Measurements from ENCODE around the gene ZDHHC7.
A peak's percentile ranks its signal among the peaks of the same experiment; 100 is the strongest.

The ZDHHC7 gene

DNA sequence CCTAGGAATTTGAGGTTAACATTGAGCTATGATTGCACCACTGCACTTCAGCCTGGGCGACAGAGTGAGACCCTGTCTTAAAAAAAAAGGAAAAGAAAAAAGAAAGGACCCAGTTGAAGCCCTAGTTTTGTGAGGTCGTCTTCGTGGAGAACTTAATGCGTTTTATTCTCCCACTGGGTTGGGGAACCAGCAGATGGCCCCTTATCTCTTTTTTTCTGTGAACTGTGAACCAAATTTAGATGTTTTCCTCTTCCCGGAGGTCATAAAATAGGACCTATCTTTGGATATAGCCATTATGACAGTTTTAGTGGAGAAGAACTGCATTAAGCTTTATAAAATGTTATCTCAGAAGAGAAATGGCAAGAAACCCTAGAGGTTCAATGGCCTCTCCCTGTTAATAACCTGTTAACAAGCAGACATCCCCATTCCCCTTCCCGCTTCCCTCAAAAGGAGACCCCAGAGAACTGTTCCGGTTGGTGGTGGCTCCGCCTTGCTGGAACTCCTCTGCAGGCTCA, 39.8 kb upstream of the ZDHHC7 start:
- H3K27me3 ChIP-seq (ENCODE audit: control insufficient read depth in 1 of 2, insufficient read depth in 2 of 2, low read length in 2 of 2), result no peaks in the 10 kb centered on the region
- H3K4me1 ChIP-seq (ENCODE audit: control insufficient read depth, insufficient read depth, low read length), result peaks cover 5% of the 10 kb centered on the region
- no peak overlapping the region for H3K4me3 ChIP-seq (ENCODE audit: low read length in 2 of 2)
- H3K9ac ChIP-seq (ENCODE audit: low read length in 2 of 2), result no peak overlapping the region
- no peaks in the 10 kb centered on the region for H3K9me3 ChIP-seq (ENCODE audit: control insufficient read depth in 2 of 2, low read length in 2 of 2)
- H3K27ac ChIP-seq (ENCODE audit: low read length), result no peak overlapping the region
- H3K36me3 ChIP-seq (ENCODE audit: control insufficient read depth in 2 of 2, insufficient read depth in 2 of 2, low read length in 2 of 2), result no peaks in the 10 kb centered on the region

- no peaks in the 10 kb centered on the region for H3K9me3 ChIP-seq (ENCODE audit: control insufficient read depth in 2 of 2, low read length in 2 of 2)
- H3K9ac ChIP-seq (ENCODE audit: low read length in 2 of 2), result no peak overlapping the region
- H3K27ac ChIP-seq (ENCODE audit: low read length), result no peak overlapping the region
- no peaks in the 10 kb centered on the region for H3K4me1 ChIP-seq (ENCODE audit: control insufficient read depth, insufficient read depth, low read length)
- no peak overlapping the region for H3K4me3 ChIP-seq (ENCODE audit: low read length in 2 of 2)
- no peaks in the 10 kb centered on the region for H3K36me3 ChIP-seq (ENCODE audit: control insufficient read depth in 2 of 2, insufficient read depth in 2 of 2, low read length in 2 of 2)
- H3K27me3 ChIP-seq (ENCODE audit: control insufficient read depth in 1 of 2, insufficient read depth in 2 of 2, low read length in 2 of 2), result no peaks in the 10 kb centered on the region
These were observed 38.5 kb upstream of the ZDHHC7 start for GRCh38 chr16:85049706-85050305.

DNA sequence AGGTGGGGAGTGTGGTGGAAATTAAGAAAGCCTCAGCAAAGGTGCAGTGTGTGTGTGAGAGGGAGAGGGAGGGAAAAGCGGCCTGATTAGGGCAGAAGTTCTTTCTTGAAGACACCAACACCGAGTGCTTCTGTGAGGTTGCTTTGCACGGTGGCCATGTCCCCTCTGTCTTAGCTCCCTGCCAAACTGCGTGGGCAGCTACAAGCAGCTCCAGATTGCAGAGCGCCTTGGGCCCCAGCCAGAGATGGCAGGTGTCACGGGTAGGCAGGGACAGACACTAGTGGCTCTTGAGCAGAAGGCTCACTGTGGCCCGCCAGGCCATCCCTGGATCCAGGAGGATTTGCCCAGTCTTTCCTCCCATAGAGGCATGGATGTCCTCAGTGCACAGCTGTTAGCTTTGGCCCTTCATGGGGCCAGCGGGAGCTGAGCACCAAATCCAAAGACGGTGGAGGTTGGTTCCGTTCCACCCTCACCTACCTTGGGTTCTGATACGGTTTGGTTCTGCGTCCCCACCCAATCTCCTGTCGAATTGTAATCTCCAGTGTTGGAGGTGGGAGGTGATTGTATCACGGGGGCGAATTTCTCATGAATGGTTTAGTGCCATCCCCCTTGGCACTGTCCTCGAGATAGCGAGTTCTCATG, 37.7 kb upstream of the ZDHHC7 start:
- Histone ChIP-seq H3K9me3 (ENCODE audit: control insufficient read depth in 2 of 2, low read length in 2 of 2) (no peaks in the 10 kb centered on the region), H3K36me3 (ENCODE audit: control insufficient read depth in 2 of 2, insufficient read depth in 2 of 2, low read length in 2 of 2) (no peaks in the 10 kb centered on the region), H3K4me1 (ENCODE audit: control insufficient read depth, insufficient read depth, low read length) (no peaks in the 10 kb centered on the region), H3K27me3 (ENCODE audit: control insufficient read depth in 1 of 2, insufficient read depth in 2 of 2, low read length in 2 of 2) (no peaks in the 10 kb centered on the region), H3K27ac (ENCODE audit: low read length) (no peak overlapping the region), H3K4me3 (ENCODE audit: low read length in 2 of 2) (no peak overlapping the region), H3K9ac (ENCODE audit: low read length in 2 of 2) (no peak overlapping the region)

DNA sequence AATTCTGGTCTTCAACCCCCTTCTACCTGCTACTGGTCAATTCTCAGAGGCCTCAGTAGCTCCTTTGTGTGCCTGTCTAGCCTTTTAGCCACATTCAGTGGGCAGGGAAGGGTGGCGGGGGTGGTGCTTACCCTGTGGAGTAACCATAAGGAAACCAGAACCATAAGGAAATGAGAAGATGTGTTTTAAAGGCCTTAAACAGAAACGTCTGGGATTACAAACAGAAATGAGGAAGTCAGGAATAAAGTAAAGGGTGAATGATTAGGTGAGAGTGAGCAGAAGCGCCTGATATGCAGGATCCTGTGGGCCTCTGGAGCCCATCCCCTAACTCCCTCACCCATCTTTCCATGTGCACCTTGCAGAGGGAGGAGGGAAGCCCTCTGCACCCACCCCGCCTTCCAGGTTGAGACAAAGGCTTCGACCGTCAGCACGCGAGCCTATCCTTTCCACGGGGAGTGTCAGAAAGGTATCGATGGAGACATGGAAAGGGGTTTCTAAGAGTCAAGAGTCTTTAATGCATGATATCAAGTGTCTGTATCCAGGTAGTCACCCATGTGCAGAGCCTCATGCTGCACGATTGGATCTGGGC, 36.6 kb upstream of the ZDHHC7 start:
- no peaks in the 10 kb centered on the region for H3K27me3 ChIP-seq (ENCODE audit: control insufficient read depth in 1 of 2, insufficient read depth in 2 of 2, low read length in 2 of 2)
- H3K9ac ChIP-seq (ENCODE audit: low read length in 2 of 2), result no peak overlapping the region

DNA sequence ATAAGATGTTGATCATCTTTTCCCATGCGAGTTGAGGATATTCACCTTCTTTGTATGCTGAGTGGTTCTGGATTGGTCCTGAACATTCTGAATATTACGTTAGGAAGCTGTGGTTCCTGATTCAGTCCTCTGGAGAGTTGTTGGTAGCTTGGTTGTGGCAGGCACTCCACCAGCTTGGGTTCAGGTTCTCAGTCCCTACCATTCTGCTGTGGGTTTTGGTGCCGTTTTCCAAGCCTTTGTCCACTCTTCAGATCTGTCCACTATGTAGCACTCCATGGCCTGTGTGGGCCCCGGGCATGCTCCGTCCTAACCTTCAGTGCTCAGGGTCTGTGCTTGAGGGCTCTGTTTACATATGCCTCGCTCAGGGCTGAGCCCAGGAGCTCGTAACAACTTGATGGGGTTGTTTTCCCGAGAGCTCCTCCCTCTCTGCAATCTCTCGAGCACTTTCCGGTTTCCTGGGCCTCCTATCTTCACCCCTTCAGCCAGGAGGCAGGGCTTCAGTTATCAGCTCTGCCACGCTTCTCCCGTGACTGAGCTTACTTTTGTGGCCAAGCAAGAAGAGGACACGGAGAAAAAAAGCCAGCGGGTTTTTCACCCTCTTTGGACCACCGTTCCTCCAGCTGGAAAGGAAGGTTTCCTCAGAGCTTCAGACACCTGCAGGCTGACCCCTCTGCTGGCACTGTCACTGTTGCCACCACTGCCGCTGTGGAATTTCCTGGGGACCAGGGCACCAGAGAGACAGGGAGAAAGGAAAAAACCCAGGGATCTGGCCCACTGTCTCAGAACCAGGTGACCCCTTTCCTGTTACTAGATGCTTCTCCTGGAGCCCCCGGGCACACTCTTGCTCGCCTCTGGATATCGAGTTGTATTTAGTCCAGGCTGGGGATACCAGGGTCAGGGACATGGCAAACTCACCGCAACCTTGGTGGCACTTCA, 35.9 kb upstream of the ZDHHC7 start:
- Histone ChIP-seq H3K9ac (ENCODE audit: low read length in 2 of 2) (no peak overlapping the region), H3K9me3 (ENCODE audit: control insufficient read depth in 2 of 2, low read length in 2 of 2) (no peaks in the 10 kb centered on the region), H3K4me3 (ENCODE audit: low read length in 2 of 2) (no peak overlapping the region), H3K4me1 (ENCODE audit: control insufficient read depth, insufficient read depth, low read length) (peaks cover 4% of the 10 kb centered on the region), H3K36me3 (ENCODE audit: control insufficient read depth in 2 of 2, insufficient read depth in 2 of 2, low read length in 2 of 2) (no peaks in the 10 kb centered on the region), H3K27ac (ENCODE audit: low read length) (no peak overlapping the region), H3K27me3 (ENCODE audit: control insufficient read depth in 1 of 2, insufficient read depth in 2 of 2, low read length in 2 of 2) (no peaks in the 10 kb centered on the region)

More for the DNA sequence above, 36.6 kb upstream of the ZDHHC7 start:
- no peaks in the 10 kb centered on the region for H3K4me1 ChIP-seq (ENCODE audit: control insufficient read depth, insufficient read depth, low read length)
- no peak overlapping the region for H3K4me3 ChIP-seq (ENCODE audit: low read length in 2 of 2)
- H3K9me3 ChIP-seq (ENCODE audit: control insufficient read depth in 2 of 2, low read length in 2 of 2), result no peaks in the 10 kb centered on the region
- H3K36me3 ChIP-seq (ENCODE audit: control insufficient read depth in 2 of 2, insufficient read depth in 2 of 2, low read length in 2 of 2), result no peaks in the 10 kb centered on the region
- no peak overlapping the region for H3K27ac ChIP-seq (ENCODE audit: low read length)

DNA sequence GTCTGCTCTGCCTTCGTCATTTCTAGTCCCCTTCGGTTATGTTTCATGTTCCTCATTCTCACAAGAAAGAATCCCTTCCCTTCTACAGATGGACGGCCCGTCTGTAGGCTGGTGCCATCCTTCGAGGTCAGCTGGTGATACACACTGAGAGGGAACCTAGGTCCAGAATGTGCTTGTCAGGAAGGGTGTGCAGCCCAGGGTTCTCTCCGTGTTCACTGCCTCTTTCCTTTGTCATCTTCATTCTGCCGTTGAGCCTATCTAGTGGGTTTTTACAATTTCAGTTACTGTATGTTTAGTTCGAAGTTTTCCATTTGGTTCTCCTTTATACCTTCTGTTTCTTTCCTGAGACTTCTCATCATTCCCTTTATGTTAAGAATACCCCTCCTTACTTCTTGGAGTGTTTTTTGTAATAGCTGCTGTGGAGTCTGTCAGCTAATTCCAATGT, 35.2 kb upstream of the ZDHHC7 start:
- H3K9ac ChIP-seq (ENCODE audit: low read length in 2 of 2), result no peak overlapping the region
- H3K27ac ChIP-seq (ENCODE audit: low read length), result no peak overlapping the region
- no peaks in the 10 kb centered on the region for H3K27me3 ChIP-seq (ENCODE audit: control insufficient read depth in 1 of 2, insufficient read depth in 2 of 2, low read length in 2 of 2)
- H3K9me3 ChIP-seq (ENCODE audit: control insufficient read depth in 2 of 2, low read length in 2 of 2), result no peaks in the 10 kb centered on the region
- peaks cover 10% of the 10 kb centered on the region for H3K4me1 ChIP-seq (ENCODE audit: control insufficient read depth, insufficient read depth, low read length)
- no peaks in the 10 kb centered on the region for H3K36me3 ChIP-seq (ENCODE audit: control insufficient read depth in 2 of 2, insufficient read depth in 2 of 2, low read length in 2 of 2)
- no peak overlapping the region for H3K4me3 ChIP-seq (ENCODE audit: low read length in 2 of 2)

- Histone ChIP-seq H3K4me1 (ENCODE audit: control insufficient read depth, insufficient read depth, low read length) (peaks cover 16% of the 10 kb centered on the region), H3K27ac (ENCODE audit: low read length) (no peak overlapping the region), H3K4me3 (ENCODE audit: low read length in 2 of 2) (no peak overlapping the region), H3K9ac (ENCODE audit: low read length in 2 of 2) (no peak overlapping the region), H3K36me3 (ENCODE audit: control insufficient read depth in 2 of 2, insufficient read depth in 2 of 2, low read length in 2 of 2) (no peaks in the 10 kb centered on the region), H3K27me3 (ENCODE audit: control insufficient read depth in 1 of 2, insufficient read depth in 2 of 2, low read length in 2 of 2) (no peaks in the 10 kb centered on the region), H3K9me3 (ENCODE audit: control insufficient read depth in 2 of 2, low read length in 2 of 2) (no peaks in the 10 kb centered on the region)
These were observed 34.5 kb upstream of the ZDHHC7 start for GRCh38 chr16:85045641-85046471.

DNA sequence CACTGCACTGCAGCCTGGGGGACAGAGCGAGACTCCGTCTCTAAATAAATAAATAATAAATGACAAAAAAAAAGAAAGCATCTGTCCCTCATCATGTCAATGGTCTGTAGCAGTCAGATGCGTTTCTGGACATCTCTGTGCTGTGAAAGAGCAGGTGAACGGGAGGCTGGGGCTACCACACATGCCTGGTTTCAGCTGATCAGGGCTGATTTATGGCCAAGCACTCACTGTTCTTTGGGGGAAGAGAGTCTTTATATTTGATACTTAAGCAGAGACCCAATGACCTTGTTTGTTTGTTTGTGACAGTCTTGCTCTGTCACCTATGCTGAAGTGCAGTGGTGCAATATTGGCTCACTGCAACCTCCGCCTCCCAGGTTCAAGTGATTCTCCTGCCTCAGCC, 33.7 kb upstream of the ZDHHC7 start:
- Histone ChIP-seq H3K27me3 (ENCODE audit: control insufficient read depth in 1 of 2, insufficient read depth in 2 of 2, low read length in 2 of 2) (no peaks in the 10 kb centered on the region), H3K27ac (ENCODE audit: low read length) (no peak overlapping the region), H3K36me3 (ENCODE audit: control insufficient read depth in 2 of 2, insufficient read depth in 2 of 2, low read length in 2 of 2) (no peaks in the 10 kb centered on the region), H3K9ac (ENCODE audit: low read length in 2 of 2) (no peak overlapping the region), H3K4me1 (ENCODE audit: control insufficient read depth, insufficient read depth, low read length) (peaks cover 22% of the 10 kb centered on the region), H3K9me3 (ENCODE audit: control insufficient read depth in 2 of 2, low read length in 2 of 2) (no peaks in the 10 kb centered on the region), H3K4me3 (ENCODE audit: low read length in 2 of 2) (no peak overlapping the region)

DNA sequence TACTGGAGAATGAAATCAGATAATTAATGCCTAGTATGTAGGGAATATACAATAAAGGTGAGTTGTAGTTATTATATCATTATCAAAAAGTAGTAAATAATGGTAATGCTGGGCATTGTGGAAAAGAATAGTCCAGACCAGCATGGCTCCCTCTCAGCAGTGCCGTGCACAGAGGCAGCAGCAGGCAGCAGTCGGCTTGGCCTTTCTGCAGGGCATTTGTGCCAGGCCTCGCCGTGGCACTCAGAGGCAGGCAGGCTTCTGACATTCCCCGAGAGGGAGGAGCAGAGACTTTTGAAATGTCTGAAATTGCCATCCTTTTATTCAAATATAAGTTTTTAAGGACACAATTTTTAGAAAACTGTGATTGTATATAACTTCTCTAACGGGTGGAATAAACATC, 31.3 kb upstream of the ZDHHC7 start:
- H3K4me3 ChIP-seq (ENCODE audit: low read length in 2 of 2), result no peak overlapping the region
- H3K36me3 ChIP-seq (ENCODE audit: control insufficient read depth in 2 of 2, insufficient read depth in 2 of 2, low read length in 2 of 2), result peaks cover 0 to 3% of the 10 kb centered on the region in 2 donors
- peaks cover 24% of the 10 kb centered on the region for H3K4me1 ChIP-seq (ENCODE audit: control insufficient read depth, insufficient read depth, low read length)
- peak overlapping the region; percentile 49 for H3K27ac ChIP-seq (ENCODE audit: low read length)
- no peaks in the 10 kb centered on the region for H3K9me3 ChIP-seq (ENCODE audit: control insufficient read depth in 2 of 2, low read length in 2 of 2)
- no peak overlapping the region for H3K9ac ChIP-seq (ENCODE audit: low read length in 2 of 2)
- H3K27me3 ChIP-seq (ENCODE audit: control insufficient read depth in 1 of 2, insufficient read depth in 2 of 2, low read length in 2 of 2), result no peaks in the 10 kb centered on the region

DNA sequence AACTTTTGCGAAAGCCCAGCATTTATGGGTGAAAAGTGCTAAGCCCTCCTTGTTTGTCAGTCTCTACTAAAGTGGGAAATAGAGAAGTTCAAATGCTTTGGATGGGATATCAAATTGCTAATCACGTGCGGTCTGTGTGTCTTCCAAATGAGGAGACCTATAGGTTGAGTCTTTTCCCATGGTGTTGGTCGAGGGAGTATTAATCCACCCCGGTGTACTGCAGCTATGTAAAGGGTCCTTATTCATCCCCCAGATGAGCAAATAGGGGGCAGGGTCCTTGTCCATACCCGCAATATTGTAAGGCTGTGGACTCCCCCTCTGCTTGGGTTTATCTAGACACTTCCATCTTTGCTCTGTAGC, 30.8 kb upstream of the ZDHHC7 start:
- Histone ChIP-seq H3K36me3 (ENCODE audit: control insufficient read depth in 2 of 2, insufficient read depth in 2 of 2, low read length in 2 of 2) (peaks cover 0 to 3% of the 10 kb centered on the region in 2 donors), H3K9ac (ENCODE audit: low read length in 2 of 2) (peak overlapping the region in 1 of 2 donors; percentile 21), H3K4me3 (ENCODE audit: low read length in 2 of 2) (no peak overlapping the region), H3K4me1 (ENCODE audit: control insufficient read depth, insufficient read depth, low read length) (peaks cover 26% of the 10 kb centered on the region), H3K27ac (ENCODE audit: low read length) (peak overlapping the region; percentile 49), H3K27me3 (ENCODE audit: control insufficient read depth in 1 of 2, insufficient read depth in 2 of 2, low read length in 2 of 2) (no peaks in the 10 kb centered on the region), H3K9me3 (ENCODE audit: control insufficient read depth in 2 of 2, low read length in 2 of 2) (no peaks in the 10 kb centered on the region)

Data from stomach smooth muscle (tissue), 2 donors.